ENCODE data around the gene ADAM12. TPM values are rescaled to one million over a fixed set of nuclear protein-coding genes. Genes with fewer than 3 reads are reported as not detected.

The ADAM12 gene
- total RNA-seq, 3 donors from 2014 or later (not counting 1 experiment from before 2014, with no cell fraction given): 1.6 to 1.9 (median 1.8) TPM

DNA sequence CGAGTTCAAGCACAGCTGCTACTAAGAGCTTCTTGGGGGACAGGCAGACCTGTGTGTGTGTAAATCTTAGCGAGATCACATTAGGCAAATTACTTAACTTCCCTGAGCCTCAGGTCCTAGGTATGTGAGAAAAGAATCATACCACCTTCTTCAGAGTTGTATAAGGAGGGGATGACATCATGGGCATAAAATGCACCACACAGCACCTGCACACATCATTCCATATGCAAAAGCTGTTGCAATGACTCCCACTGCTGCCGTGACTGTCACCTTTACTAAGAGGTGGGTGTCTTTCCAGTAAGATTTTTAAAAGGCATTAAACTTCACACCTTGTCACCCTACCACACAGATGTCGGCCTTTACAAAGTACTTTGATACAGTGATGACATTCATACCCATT, 345.9 kb downstream of the ADAM12 start:
- peak overlapping the region; percentile 98 to 99 for H3K27ac Mint-ChIP-seq
- peak overlapping the region; percentile 23 for H3K4me3 ChIP-seq (ENCODE audit: low read length)
- no peaks in the 10 kb centered on the region for H3K36me3 ChIP-seq (ENCODE audit: control insufficient read depth, insufficient read depth, low read length)
- no peaks in the 10 kb centered on the region for H3K27me3 Mint-ChIP-seq (ENCODE audit: low read depth in 2 of 2)
- H3K9me3 ChIP-seq (ENCODE audit: control insufficient read depth, insufficient read depth, low read length): no peaks in the 10 kb centered on the region
- no peaks in the 10 kb centered on the region for H3K36me3 Mint-ChIP-seq
- peaks cover 27% of the 10 kb centered on the region for H3K4me1 ChIP-seq (ENCODE audit: control insufficient read depth, insufficient read depth, low read length)
- H3K4me1 Mint-ChIP-seq: peaks cover 20 to 27% of the 10 kb centered on the region in 2 donors
- H3K4me3 Mint-ChIP-seq: peak overlapping the region; percentile 73
- intact Hi-C loops (cut with micrococcal nuclease): loop anchor here (2.0 kb wide), 1 partner anchor 60 kb away; no protein-coding TSS in a partner anchor
- no peaks in the 10 kb centered on the region for H3K9me3 Mint-ChIP-seq
- ATAC-seq (peak in 1 of 3 donors; percentile 4), DNase-seq (peak in 1 of 2 donors; percentile 31)
- H3K27ac ChIP-seq (ENCODE audit: low read length): peak overlapping the region; percentile 97
- WGBS (ENCODE audit: insufficient coverage): 60% methylated on average over 3 of the region's 4 CpGs
- no peaks in the 10 kb centered on the region for H3K27me3 ChIP-seq (ENCODE audit: control insufficient read depth, insufficient read depth, low read length)
- TF ChIP-seq, protein P1, sequence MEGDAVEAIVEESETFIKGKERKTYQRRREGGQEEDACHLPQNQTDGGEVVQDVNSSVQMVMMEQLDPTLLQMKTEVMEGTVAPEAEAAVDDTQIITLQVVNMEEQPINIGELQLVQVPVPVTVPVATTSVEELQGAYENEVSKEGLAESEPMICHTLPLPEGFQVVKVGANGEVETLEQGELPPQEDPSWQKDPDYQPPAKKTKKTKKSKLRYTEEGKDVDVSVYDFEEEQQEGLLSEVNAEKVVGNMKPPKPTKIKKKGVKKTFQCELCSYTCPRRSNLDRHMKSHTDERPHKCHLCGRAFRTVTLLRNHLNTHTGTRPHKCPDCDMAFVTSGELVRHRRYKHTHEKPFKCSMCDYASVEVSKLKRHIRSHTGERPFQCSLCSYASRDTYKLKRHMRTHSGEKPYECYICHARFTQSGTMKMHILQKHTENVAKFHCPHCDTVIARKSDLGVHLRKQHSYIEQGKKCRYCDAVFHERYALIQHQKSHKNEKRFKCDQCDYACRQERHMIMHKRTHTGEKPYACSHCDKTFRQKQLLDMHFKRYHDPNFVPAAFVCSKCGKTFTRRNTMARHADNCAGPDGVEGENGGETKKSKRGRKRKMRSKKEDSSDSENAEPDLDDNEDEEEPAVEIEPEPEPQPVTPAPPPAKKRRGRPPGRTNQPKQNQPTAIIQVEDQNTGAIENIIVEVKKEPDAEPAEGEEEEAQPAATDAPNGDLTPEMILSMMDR (IDR thresholded peaks at IDR 0.05): no peak

GRCh38 chr10:126041804-126042231, 346.5 kb downstream of the ADAM12 start:
- peak overlapping the region; percentile 97 for H3K27ac ChIP-seq (ENCODE audit: low read length)
- Mint-ChIP-seq H3K9me3 (no peaks in the 10 kb centered on the region), H3K27me3 (ENCODE audit: low read depth in 2 of 2) (no peaks in the 10 kb centered on the region), H3K27ac (peak overlapping the region; percentile 98 to 99), H3K36me3 (no peaks in the 10 kb centered on the region), H3K4me3 (peak overlapping the region; percentile 73), H3K4me1 (peaks cover 20 to 28% of the 10 kb centered on the region in 2 donors)
- intact Hi-C loops (cut with micrococcal nuclease): loop anchor here (1.0 to 2.0 kb wide), 2 partner anchors 30 to 59 kb away; no protein-coding TSS in a partner anchor
- H3K4me3 ChIP-seq (ENCODE audit: low read length): peak overlapping the region; percentile 23
- H3K27me3 ChIP-seq (ENCODE audit: control insufficient read depth, insufficient read depth, low read length): no peaks in the 10 kb centered on the region
- no peaks in the 10 kb centered on the region for H3K36me3 ChIP-seq (ENCODE audit: control insufficient read depth, insufficient read depth, low read length)
- peaks cover 27% of the 10 kb centered on the region for H3K4me1 ChIP-seq (ENCODE audit: control insufficient read depth, insufficient read depth, low read length)
- ATAC-seq (peak; percentile 83 to 95 (median 92)), DNase-seq (peak; percentile 85 to 88)
- TF ChIP-seq, protein P1 (IDR thresholded peaks at IDR 0.05): no peak
- WGBS (ENCODE audit: insufficient coverage): 10% methylated on average over 12 of the region's 12 CpGs
- no peaks in the 10 kb centered on the region for H3K9me3 ChIP-seq (ENCODE audit: control insufficient read depth, insufficient read depth, low read length)

- H3K9me3 Mint-ChIP-seq: no peaks in the 10 kb centered on the region
- H3K4me3 ChIP-seq (ENCODE audit: low read length): no peak overlapping the region
- peak overlapping the region; percentile 37 for H3K4me3 Mint-ChIP-seq
- peak overlapping the region; percentile 98 to 99 for H3K27ac Mint-ChIP-seq
- WGBS (ENCODE audit: insufficient coverage): 94% methylated on average over 2 of the region's 4 CpGs
- no peaks in the 10 kb centered on the region for H3K9me3 ChIP-seq (ENCODE audit: control insufficient read depth, insufficient read depth, low read length)
- H3K27me3 ChIP-seq (ENCODE audit: control insufficient read depth, insufficient read depth, low read length): no peaks in the 10 kb centered on the region
- H3K27ac ChIP-seq (ENCODE audit: low read length): peak overlapping the region; percentile 97
- ATAC-seq: no peak
- peaks cover 20 to 34% of the 10 kb centered on the region in 2 donors for H3K4me1 Mint-ChIP-seq
- no peaks in the 10 kb centered on the region for H3K27me3 Mint-ChIP-seq (ENCODE audit: low read depth in 2 of 2)
- intact Hi-C loops (cut with micrococcal nuclease): loop anchor here (1.0 kb wide), 1 partner anchor 29 kb away; no protein-coding TSS in a partner anchor
- peaks cover 27% of the 10 kb centered on the region for H3K4me1 ChIP-seq (ENCODE audit: control insufficient read depth, insufficient read depth, low read length)
- no peak for DNase-seq
- no peaks in the 10 kb centered on the region for H3K36me3 Mint-ChIP-seq
- TF ChIP-seq, protein P1 (IDR thresholded peaks at IDR 0.05): no peak
- H3K36me3 ChIP-seq (ENCODE audit: control insufficient read depth, insufficient read depth, low read length): no peaks in the 10 kb centered on the region
These were observed 347.2 kb downstream of the ADAM12 start for GRCh38 chr10:126041117-126041516.

DNA sequence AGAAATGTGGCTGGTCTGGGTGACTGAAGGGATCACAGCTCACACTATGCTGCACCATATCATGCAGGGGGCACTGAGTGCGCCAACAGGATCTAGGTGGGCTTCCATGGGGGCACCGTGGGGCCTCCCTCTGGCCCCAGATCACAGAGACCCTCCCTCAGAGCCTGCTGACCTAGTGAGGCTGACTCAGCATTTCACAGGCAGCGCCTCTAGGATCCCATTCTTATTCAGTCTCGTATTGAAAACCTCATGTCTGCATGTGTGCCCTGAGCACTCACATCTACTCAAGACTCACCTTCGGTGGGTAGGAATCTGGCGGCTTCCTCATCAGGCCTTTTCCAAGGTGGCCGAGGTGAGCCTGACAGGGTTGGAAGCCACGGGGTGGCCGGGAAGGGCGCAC, 350.3 kb downstream of the ADAM12 start:
- 71% methylated on average over 10 of the region's 10 CpGs for WGBS (ENCODE audit: insufficient coverage)
- peaks cover 20 to 30% of the 10 kb centered on the region in 2 donors for H3K4me1 Mint-ChIP-seq
- peaks cover 22% of the 10 kb centered on the region for H3K4me1 ChIP-seq (ENCODE audit: control insufficient read depth, insufficient read depth, low read length)
- no peaks in the 10 kb centered on the region for H3K27me3 Mint-ChIP-seq (ENCODE audit: low read depth in 2 of 2)
- DNase-seq (no peak), ATAC-seq (no peak)
- no peak overlapping the region for H3K27ac ChIP-seq (ENCODE audit: low read length)
- H3K27ac Mint-ChIP-seq: peak overlapping the region; percentile 98 to 99
- H3K9me3 Mint-ChIP-seq: no peaks in the 10 kb centered on the region
- no peak overlapping the region for H3K4me3 ChIP-seq (ENCODE audit: low read length)
- H3K4me3 Mint-ChIP-seq: no peak overlapping the region
- H3K36me3 ChIP-seq (ENCODE audit: control insufficient read depth, insufficient read depth, low read length): no peaks in the 10 kb centered on the region
- TF ChIP-seq, protein P1 (IDR thresholded peaks at IDR 0.05): no peak
- peaks cover 10% of the 10 kb centered on the region for H3K36me3 Mint-ChIP-seq
- H3K9me3 ChIP-seq (ENCODE audit: control insufficient read depth, insufficient read depth, low read length): peaks cover 3% of the 10 kb centered on the region
- no peaks in the 10 kb centered on the region for H3K27me3 ChIP-seq (ENCODE audit: control insufficient read depth, insufficient read depth, low read length)
- intact Hi-C loops (cut with micrococcal nuclease): no loop called here
